ENCODE measurements around the gene SIGLEC7.

SIGLEC7 gene

DNA sequence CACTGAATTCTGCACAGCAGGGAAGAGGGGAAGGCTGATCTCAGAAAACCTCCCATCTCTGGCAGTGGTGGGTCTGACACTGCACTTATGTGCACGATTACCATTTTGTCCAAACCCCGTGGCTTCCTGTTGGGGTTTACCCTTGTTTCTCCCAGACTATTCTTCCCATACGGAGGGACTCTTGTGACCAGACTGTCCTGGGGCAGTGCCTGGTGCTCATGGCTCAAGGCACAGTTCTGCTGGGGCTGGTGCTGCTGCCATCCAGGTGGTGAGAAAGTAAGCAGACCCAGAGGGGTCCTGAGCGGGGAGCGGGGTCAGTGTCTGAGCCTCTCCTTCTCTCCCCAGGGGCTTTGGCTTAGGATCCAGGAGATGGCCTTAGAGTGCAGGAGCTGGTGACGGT is 22.5 kb upstream of the SIGLEC7 start:
- no peak for DNase-seq

DNA sequence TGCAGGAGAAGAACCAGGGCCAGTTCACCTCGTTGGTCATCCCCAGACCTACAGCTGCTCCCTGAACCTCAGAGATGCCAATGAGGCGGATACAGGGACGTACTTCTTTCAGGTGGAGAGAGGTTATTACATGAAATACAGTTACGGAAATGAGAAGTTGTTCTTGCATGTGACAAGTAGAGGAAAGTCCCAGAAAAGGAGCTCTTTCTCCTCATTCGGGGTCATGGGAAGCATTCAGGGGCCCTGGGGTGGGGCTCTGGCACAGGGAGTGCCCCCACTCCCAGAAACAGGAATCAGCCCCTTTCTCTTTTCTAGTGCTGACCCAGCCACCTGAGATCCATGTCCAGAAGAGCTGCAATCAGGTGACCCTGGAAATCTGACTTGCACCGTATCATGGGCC is 21.9 kb upstream of the SIGLEC7 start:
- no peak for DNase-seq

GRCh38 chr19:51121257-51121656 is 20.8 kb upstream of the SIGLEC7 start:
- no peak for DNase-seq

GRCh38 chr19:51122112-51122981 is 19.8 kb upstream of the SIGLEC7 start:
- no peak for DNase-seq

- DNase-seq: no peak
These were observed 18.7 kb upstream of the SIGLEC7 start for GRCh38 chr19:51123381-51123800.

GRCh38 chr19:51123802-51124201 is 18.3 kb upstream of the SIGLEC7 start:
- DNase-seq: no peak

GRCh38 chr19:51124216-51124615 is 17.9 kb upstream of the SIGLEC7 start:
- no peak for DNase-seq

DNA sequence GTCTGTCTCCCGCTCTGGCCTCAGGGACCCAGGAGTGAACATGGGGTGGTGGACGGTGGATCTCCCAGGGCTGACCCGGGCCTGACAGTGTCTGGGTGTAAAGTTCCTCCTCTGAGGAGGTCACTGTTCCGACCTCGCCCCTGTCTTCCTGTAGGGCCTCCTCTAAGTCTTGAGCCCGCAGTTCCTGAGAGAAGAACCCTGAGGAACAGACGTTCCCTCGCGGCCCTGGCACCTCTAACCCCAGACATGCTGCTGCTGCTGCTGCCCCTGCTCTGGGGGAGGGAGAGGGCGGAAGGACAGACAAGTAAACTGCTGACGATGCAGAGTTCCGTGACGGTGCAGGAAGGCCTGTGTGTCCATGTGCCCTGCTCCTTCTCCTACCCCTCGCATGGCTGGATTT is 17.4 kb upstream of the SIGLEC7 start, which contains the start of gene SIGLEC9:
TSS of gene SIGLEC9 (plus strand) at position 178 of the 400 bp plus-strand sequence. CDS start at position 247, 69 bp downstream.
- DNase-seq: no peak

DNA sequence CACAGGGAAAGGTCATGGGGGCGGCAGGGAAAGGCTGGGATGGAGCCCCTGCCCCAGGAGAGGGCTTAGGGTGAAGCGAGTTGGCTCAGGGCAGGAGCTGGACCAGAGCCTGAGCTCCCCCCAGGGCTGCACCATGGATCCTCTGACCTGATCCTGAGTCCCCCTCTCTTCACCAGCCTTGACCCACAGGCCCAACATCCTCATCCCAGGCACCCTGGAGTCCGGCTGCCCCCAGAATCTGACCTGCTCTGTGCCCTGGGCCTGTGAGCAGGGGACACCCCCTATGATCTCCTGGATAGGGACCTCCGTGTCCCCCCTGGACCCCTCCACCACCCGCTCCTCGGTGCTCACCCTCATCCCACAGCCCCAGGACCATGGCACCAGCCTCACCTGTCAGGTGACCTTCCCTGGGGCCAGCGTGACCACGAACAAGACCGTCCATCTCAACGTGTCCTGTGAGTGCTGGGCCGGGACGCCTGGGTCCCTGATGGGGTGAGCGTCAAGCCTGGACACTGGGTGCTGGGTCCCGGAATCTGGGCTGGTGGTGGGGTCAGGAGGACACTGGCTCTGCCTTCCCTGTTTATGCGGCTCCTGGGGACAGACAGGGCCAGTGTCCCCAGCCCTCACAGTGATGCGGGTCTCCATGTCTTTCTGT is 16.6 kb upstream of the SIGLEC7 start:
- no peak for DNase-seq

GRCh38 chr19:51127032-51127431 is 15.1 kb upstream of the SIGLEC7 start:
- no peak for DNase-seq

DNA sequence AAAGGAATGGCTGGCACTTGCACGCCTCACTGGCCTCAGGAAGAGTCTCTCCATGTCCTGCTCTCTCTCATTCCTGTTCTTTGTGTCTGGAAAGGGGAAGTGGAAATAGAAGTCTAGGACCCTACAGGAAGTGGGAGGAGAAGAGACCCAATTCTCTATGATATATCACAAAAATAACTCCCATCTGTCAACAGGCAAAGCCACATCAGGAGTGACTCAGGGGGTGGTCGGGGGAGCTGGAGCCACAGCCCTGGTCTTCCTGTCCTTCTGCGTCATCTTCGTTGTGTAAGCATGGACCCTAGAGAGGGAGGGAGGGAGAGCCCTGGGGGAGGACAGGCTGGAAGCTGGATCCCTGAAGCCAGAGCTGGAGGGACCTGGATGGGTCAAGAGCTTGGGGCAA is 14.3 kb upstream of the SIGLEC7 start:
- peak; percentile 87 for DNase-seq

GRCh38 chr19:51128227-51128626 is 13.9 kb upstream of the SIGLEC7 start:
- DNase-seq: no peak

- DNase-seq: no peak
These were observed 12.4 kb upstream of the SIGLEC7 start for GRCh38 chr19:51129716-51130115.

- no peak for DNase-seq
These were observed 10.1 kb upstream of the SIGLEC7 start for GRCh38 chr19:51131780-51132680.

DNA sequence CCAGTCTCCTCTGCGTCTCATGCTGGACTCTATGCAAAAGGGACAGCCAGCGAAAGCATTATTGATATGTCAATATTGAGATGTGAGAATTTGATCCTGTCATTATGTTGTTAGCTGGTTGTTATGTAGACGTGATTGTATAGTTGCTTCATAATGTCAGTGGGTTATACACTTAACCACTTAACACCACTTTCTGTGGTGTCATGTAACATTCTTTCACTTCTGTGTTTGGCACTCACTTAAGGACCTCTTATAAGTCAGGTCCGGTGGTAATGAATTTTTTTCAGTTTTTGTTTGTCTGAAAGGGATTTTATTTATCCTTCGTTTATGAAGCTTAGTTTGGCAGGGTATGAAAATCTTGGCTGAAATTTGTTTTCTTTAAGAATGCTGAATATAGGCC is 7.1 kb upstream of the SIGLEC7 start:
- DNase-seq: no peak

- DNase-seq: no peak
These were observed 5.9 kb upstream of the SIGLEC7 start for GRCh38 chr19:51135986-51136762.

- DNase-seq: no peak
These were observed 5.1 kb upstream of the SIGLEC7 start for GRCh38 chr19:51136851-51137551.

DNA sequence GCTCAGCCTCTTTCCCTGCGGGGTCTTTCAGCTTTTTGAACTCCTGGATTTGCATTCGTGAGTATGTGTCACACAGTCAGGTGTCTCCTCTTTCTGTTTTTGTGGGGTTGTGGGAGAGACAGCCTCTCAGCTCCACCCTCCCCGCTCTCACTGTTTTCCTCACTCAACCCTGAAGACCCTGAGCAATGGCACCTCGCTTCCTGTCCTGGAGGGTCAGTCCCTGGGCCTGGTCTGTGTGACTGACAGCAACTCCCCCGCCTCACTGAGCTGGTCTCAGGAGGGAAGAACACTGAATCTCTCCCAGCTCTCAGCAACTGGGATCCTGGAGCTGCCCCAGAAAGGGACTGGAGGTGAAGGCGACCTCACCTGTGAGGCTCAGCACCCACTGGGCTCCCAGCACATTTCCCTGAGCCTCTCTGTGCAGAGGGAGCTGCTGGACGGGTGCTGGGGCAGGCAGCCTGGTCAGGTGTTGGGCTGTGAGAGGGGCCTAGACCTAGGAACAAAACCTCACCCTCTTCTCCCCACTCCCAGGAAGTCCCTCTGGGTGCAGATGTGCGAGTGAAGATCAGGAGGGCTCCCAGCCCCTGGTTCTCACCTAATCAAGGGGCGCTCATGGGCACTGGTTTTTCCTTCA is 4.2 kb upstream of the SIGLEC7 start:
- DNase-seq: no peak

DNA sequence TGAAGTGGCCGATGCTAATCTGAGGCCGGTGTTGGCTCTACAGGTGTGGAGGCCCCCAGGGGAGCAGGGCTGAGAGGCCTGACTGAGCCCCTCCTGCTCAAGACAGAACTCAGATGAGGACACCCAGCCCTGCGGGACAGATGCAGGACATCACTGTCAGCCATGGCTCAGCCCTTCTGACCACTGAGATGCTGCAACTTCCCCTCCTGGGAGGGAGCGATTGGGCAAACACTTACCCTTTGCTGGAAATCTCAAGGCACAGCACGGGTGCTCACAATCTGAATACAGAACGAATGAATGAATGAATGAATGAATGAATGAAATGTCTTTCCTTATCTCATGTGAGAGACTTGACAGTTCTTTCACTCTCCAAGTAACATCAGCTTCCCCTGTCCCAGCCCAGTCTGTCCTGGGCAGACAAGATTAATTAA is 3.5 kb upstream of the SIGLEC7 start:
- DNase-seq: no peak

DNA sequence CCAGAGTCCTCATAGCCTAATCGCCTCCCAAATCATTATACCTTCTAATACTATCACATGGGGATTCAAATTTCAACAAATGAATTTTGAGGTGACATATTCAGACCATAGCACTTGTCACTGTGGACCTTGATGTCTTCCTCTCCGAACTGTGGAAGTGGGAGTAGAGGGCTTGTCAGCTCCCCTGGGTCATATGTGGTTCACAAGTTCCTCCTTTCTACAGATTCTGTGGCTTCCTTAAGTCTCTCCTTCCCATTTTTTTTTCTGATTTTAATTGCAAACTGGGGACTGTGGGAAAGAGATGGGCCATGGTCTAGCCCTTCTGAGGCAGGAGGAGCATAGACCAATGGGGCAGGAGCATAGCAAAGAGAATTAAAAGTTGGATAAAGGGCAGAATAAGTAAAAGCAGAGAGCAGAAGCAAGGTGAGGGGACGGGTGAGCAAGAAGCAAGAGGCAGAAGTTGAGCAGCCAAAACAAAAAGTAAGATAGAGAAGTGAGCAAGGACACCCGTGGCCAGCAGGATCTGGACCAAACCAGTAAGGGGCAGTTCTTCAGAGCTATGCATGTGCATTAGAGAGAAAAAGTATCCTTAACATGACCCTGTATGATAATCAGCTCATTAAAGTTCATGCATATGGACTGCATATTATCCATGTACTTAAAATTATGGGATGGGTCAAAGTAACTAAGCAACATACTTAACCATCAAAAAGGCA is 2.6 kb upstream of the SIGLEC7 start:
- DNase-seq: no peak

Data from fibroblast of skin of right quadriceps (primary cell).